K562 (cell line): ENCODE data around the gene ATF5. TPM values are rescaled to one million over a fixed set of nuclear protein-coding genes. Genes with fewer than 3 reads are reported as not detected.
"Not testable (repeated sequence)": the region's sequence is repeated elsewhere in the genome, so short reads cannot be mapped to it uniquely, and the experiment has no call there.

Experiments
- ATAC-seq: fragments of 200-7000 bp; cut with Tn5 transposase; 3 replicates; pipeline ENCODE4 v1.9.1; 2020; ENCODE audit warnings: moderate library complexity
- BruUV-seq: library from RNA; stranded (reverse); fragments of 400-500 nt; replicated peaks from 2 replicates; lab custom pipeline; 2021; lab: Mats Ljungman, UMichigan
- CTCF ChIA-PET: fragments of 300-600 bp; formaldehyde crosslinking; extraction: SDS; loops from one replicate; lab custom pipeline; 2021; ENCODE audit warnings: low intra/inter-chr PET ratio; lab: Yijun Ruan, JAX
- POLR2A ChIA-PET: fragments of 300-600, 350-650 bp; sonication (Branson Sonifier 250); formaldehyde crosslinking; extraction: SDS; loops from one replicate; lab custom pipeline; 2021; ENCODE audit warnings: antibody characterized with exemption, inconsistent platforms; lab: Yijun Ruan, JAX
- DNase-seq, 4 experiments: peaks; one replicate each; pipeline versions ENCODE4 v3.0.0 to v3.0.0-alpha.2; 2011 to 2018; ENCODE audit warnings: low spot score in 3 of 4, mixed read lengths in 3 of 4; ENCODE audit errors: extremely low read depth in 1 of 4
- FAIRE-seq: peaks from 2 replicates; lab custom pipeline; 2011; peaks lifted over from hg19 to GRCh38; lab: Jason Lieb, UNC
- H2AFZ ChIP-seq: 2 replicates; pipeline ENCODE4 v1.6.0; 2011; ENCODE audit warnings: low read depth, low read length, control low read depth, inconsistent platforms
- H3K27ac ChIP-seq: fragments of 200-600 bp; 3 replicates; pipeline ENCODE4 v1.8.0; 2011; ENCODE audit warnings: low read depth, mild to moderate bottlenecking, control low read depth, inconsistent platforms, low read length, moderate library complexity, mixed read lengths; ENCODE audit errors: extremely low read depth
- H3K27me3 ChIP-seq, 2 experiments: fragments of 300-600 bp in 1 of 2; 2 replicates in 1 of 2; 3 replicates in 1 of 2; pipeline versions ENCODE4 v1.6.0 to v1.8.0; 2011; ENCODE audit warnings: inconsistent platforms in 2 of 2, low read length in 2 of 2, mild to moderate bottlenecking in 1 of 2, mixed read lengths in 1 of 2, moderate library complexity in 1 of 2; ENCODE audit not compliant: control insufficient read depth in 2 of 2, insufficient read depth in 2 of 2
- H3K36me3 ChIP-seq: fragments of 300-600 bp; 3 replicates; pipeline ENCODE4 v1.8.0; 2011; ENCODE audit warnings: mild to moderate bottlenecking, low read length, inconsistent platforms; ENCODE audit not compliant: control insufficient read depth, insufficient read depth
- H3K4me1 ChIP-seq, 2 experiments: fragments of 200-600 bp in 1 of 2; replicated peaks in 1 of 2; 2 replicates in 1 of 2; 3 replicates in 1 of 2; pipeline versions ENCODE4 v1.5.1 to v1.8.0; 2011; ENCODE audit warnings: inconsistent platforms in 2 of 2, low read length in 2 of 2, mild to moderate bottlenecking in 1 of 2, mixed read lengths in 1 of 2, moderate library complexity in 1 of 2; ENCODE audit not compliant: control insufficient read depth in 2 of 2, insufficient read depth in 2 of 2
- H3K4me2 ChIP-seq: 2 replicates; pipeline ENCODE4 v1.6.1; 2011; ENCODE audit warnings: low read length, control low read depth, inconsistent platforms, mixed read lengths; ENCODE audit not compliant: insufficient read depth
- H3K4me3 ChIP-seq: fragments of 200-600 bp; sonication (generic), shearing (Covaris generic); 2 replicates; pipeline ENCODE4 v1.5.1; 2016; ENCODE audit warnings: control low read depth, inconsistent platforms
- H3K79me2 ChIP-seq: fragments of 200-600 bp; 3 replicates; pipeline ENCODE4 v1.8.0; 2011; ENCODE audit warnings: low read length, inconsistent platforms; ENCODE audit not compliant: control insufficient read depth, insufficient read depth
- H3K9ac ChIP-seq, 2 experiments: 2 replicates each; pipeline versions ENCODE4 v1.6.0 to v1.6.1; 2011; ENCODE audit warnings: low read depth in 2 of 2, low read length in 2 of 2, control low read depth in 1 of 2, inconsistent platforms in 1 of 2, mild to moderate bottlenecking in 1 of 2, mixed read lengths in 1 of 2; ENCODE audit not compliant: insufficient read depth in 1 of 2
- H3K9me1 ChIP-seq: one replicate; pipeline ENCODE4 v1.6.0; 2011; ENCODE audit warnings: inconsistent platforms, mild to moderate bottlenecking, low read length, moderate library complexity; ENCODE audit not compliant: control insufficient read depth, insufficient read depth
- H3K9me3 ChIP-seq: replicated peaks from 2 replicates; pipeline ENCODE4 v1.5.1; 2011; ENCODE audit warnings: low read depth, low read length, inconsistent platforms; ENCODE audit not compliant: control insufficient read depth, insufficient read depth
- H4K20me1 ChIP-seq: replicated peaks from 2 replicates; pipeline ENCODE4 v1.6.1; 2011; ENCODE audit warnings: low read length, inconsistent platforms, mixed read lengths; ENCODE audit not compliant: control insufficient read depth, insufficient read depth
- CEBPB ChIP-seq: fragments of 450-650 bp; IDR thresholded peaks from 2 replicates; pipeline ENCODE4 v1.6.1; 2016; ENCODE audit warnings: missing genetic modification characterization, missing compliant biosample characterization
- CEBPG ChIP-seq, 3 experiments: fragments of 200-800 bp in 1 of 3; sonication (Bioruptor generic) in 1 of 3; sonication (generic) in 1 of 3; formaldehyde crosslinking in 1 of 3; IDR thresholded peaks in 2 of 3; conservative IDR thresholded peaks in 1 of 3; 2 replicates each; pipeline versions ENCODE4 v1.6.1 to v1.8.0; 2016 to 2022; ENCODE audit warnings: missing compliant biosample characterization in 2 of 3, missing genetic modification characterization in 2 of 3, mild to moderate bottlenecking in 1 of 3, missing genetic modification reagents in 1 of 3
- NR4A1 ChIP-seq, 2 experiments: fragments of 250-450 bp in 1 of 2; fragments of 450-650 bp in 1 of 2; sonication (Bioruptor Pico) in 1 of 2; IDR thresholded peaks; 2 replicates each; pipeline versions ENCODE4 v1.4.0 to v1.6.1; 2016 to 2020; ENCODE audit warnings: mild to moderate bottlenecking in 2 of 2, missing compliant biosample characterization in 1 of 2, missing genetic modification characterization in 1 of 2, moderate library complexity in 1 of 2
- ZNF146 ChIP-seq: IDR thresholded peaks from one replicate; pipeline ENCODE4 v1.6.1; 2018; ENCODE audit warnings: missing compliant biosample characterization; ENCODE audit not compliant: unreplicated experiment
- WGBS: fragments of 100-300 bp; shearing (Covaris generic); methylation state at CpG from one replicate; pipeline ENCODE4 v1.1.6; 2016; ENCODE audit warnings: low coverage, mixed read lengths; ENCODE audit not compliant: insufficient coverage; ENCODE audit errors: missing lambda C conversion rate; 5-methylcytosine and 5-hydroxymethylcytosine counted together
- in situ Hi-C: fragments of 300-500 bp; cut with MboI; formaldehyde crosslinking; loops from 4 replicates; pipeline ENCODE4 v1.15.0; 2018; ENCODE audit warnings: inconsistent platforms, mixed read lengths
- intact Hi-C: fragments of 100-400 bp; cut with micrococcal nuclease; formaldehyde crosslinking; loops from 2 replicates; pipeline ENCODE4 v1.14.2; 2022
- polyA plus RNA-seq, 8 experiments: library from polyadenylated mRNA; depleted of rRNA in 4 of 8; stranded (reverse) in 5 of 8; unstranded in 3 of 8; fragments of >200 nt; fragmentation: Nextera tagmentation in 2 of 8; fragmentation: Illumina TruSeq in 1 of 8; extraction: Ambion mirVana in 2 of 8; extraction: Trizol in 1 of 8; gene quantifications; 2 replicates each; pipeline versions ENCODE4 v1.2.1 to v1.2.3, GENCODE V29; 2011 to 2014; ENCODE audit warnings: inconsistent platforms in 1 of 8, missing spikeins in 1 of 8
- total RNA-seq, 7 experiments: library from RNA; depleted of rRNA in 6 of 7; stranded (reverse); fragments of >200 nt in 6 of 7; fragmentation: Illumina TruSeq in 2 of 7; extraction: Trizol in 2 of 7; gene quantifications; 2 replicates each; pipeline versions ENCODE4 v1.2.1 to v1.2.3, GENCODE V29; 2011 to 2021; ENCODE audit warnings: low replicate concordance in 1 of 7

The ATF5 gene
- total and polyA plus RNA-seq, 9 of the 15 experiments (the other 6 are each of a cell fraction or from before 2014, with no cell fraction given): 3.0 to 57.6 (median 11.1) TPM

DNA sequence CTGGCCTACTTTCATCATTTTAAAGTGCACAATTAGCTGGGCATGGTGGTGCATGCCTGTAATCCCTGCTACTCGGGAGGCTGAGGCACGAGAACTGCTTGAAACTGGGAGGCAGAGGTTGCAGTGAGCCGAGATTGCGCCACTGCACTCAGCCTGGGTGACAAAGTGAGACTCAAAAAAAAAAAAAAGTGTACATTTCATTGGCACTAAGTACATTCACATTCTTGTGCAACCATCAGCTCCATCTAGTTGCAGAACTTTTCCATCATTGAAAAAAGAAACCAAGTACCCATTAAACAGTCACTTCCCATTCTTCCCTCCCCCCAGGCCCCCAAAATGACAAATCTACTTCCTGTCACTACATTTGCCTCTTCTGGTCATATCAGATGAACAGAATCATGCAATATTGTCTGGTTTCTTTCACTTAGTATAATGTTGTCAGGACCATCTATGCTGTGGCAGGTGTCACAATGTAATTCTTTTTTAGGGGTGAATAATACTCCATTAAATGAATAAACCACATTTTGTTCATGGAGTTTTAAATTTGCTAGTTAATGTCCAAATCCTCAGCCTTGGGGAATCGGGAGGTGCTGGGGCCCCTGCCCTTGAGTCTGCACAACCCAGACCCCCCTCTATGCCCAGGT lies 39.4 kb downstream of the ATF5 start:
- Histone ChIP-seq H3K36me3 (no peaks in the 10 kb centered on the region), H3K27ac (no peak overlapping the region), H3K9me3 (no peaks in the 10 kb centered on the region), H3K4me3 (no peak overlapping the region), H3K9ac (no peak overlapping the region), H4K20me1 (peaks cover 5% of the 10 kb centered on the region; the same call in 1 of the 2 replicates), H3K9me1 (no peaks in the 10 kb centered on the region), H3K4me1 (peaks cover 0 to 5% of the 10 kb centered on the region in 2 experiments; a peak in 2 of 5 replicates), H3K79me2 (no peaks in the 10 kb centered on the region), H3K4me2 (no peak overlapping the region), H2AFZ (no peak overlapping the region), H3K27me3 (peaks cover 6 to 15% of the 10 kb centered on the region in 2 experiments; a peak in 4 of 5 replicates)
- ChIA-PET CTCF (interaction anchor here (1.1 kb wide), 1 partner anchor 31 kb away, joined by 8 read pairs; no protein-coding TSS in a partner anchor), POLR2A (interaction anchor here (0.6 to 0.8 kb wide), 2 partner anchors 16 to 49 kb away, joined by 5 read pairs; no protein-coding TSS in a partner anchor)
- intact Hi-C loops: no loop called here
- TF ChIP-seq NR4A1 (CRISPR knock-in tag; IDR thresholded peaks at IDR 0.05): no peak
- TF ChIP-seq NR4A1 (tag; IDR thresholded peaks at IDR 0.05): no peak
- peak; percentile 80 for TF ChIP-seq ZNF146
- peak; percentile 54 for TF ChIP-seq CEBPB
- peak; percentile 16; the same call in 1 of the 2 replicates for TF ChIP-seq CEBPG (CRISPR knock-in tag; IDR thresholded peaks at IDR 0.05)
- TF ChIP-seq CEBPG (tag; conservative IDR thresholded peaks at IDR 0.05 in 1 of 2, IDR thresholded peaks at IDR 0.05 in 1 of 2): no peak
- WGBS: 19% methylated on average over 5 of the region's 5 CpGs
- ATAC-seq: no peak
- FAIRE-seq: no peak
- no peak for DNase-seq
- BruUV-seq: no TSS peak
- in situ Hi-C loops: no loop called here

DNA sequence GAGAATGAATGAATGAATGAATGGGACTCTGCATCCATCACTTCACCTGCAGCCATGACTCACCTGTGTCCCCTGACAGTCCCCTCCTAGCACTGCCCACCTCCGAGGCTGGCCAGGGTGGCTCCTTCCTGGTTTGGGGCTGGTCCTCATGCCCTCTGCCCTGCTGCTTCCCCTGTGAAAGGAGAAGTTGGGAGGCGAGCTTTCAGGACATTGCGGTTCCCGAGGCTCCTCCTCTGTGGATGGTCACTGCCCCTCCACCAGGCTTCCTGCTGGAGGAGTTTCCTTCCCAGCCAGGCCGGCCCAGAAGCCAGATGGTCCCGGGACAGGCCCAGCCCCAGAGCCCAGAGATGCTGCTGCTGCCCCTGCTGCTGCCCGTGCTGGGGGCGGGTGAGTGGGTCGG lies 40.4 kb downstream of the ATF5 start:
- H3K9me3 ChIP-seq, FAIRE-seq, CTCF ChIA-PET, in situ Hi-C loops, H3K9me1 ChIP-seq, H3K4me3 ChIP-seq, ATAC-seq, H3K9ac ChIP-seq, DNase-seq, H3K4me2 ChIP-seq, H3K36me3 ChIP-seq, H3K79me2 ChIP-seq, H2AFZ ChIP-seq, H3K4me1 ChIP-seq, BruUV-seq, H3K27ac ChIP-seq, H4K20me1 ChIP-seq, intact Hi-C loops: not testable (repeated sequence)
- POLR2A ChIA-PET: interaction anchor here (0.8 kb wide), 1 partner anchor 15 kb away, joined by 5 read pairs; no protein-coding TSS in a partner anchor
- WGBS: 0% methylated on average over 1 of the region's 9 CpGs
- peaks cover 6 to 15% of the 10 kb centered on the region in 2 experiments; a peak in 3 of 5 replicates for H3K27me3 ChIP-seq
